ENCODE measurements around the gene RRP1B. TPM values are rescaled to one million over a fixed set of nuclear protein-coding genes. Genes with fewer than 3 reads are reported as not detected.

Gene RRP1B
- total RNA-seq, 2 donors from 2014 or later, result 17.6 to 31.5 TPM

DNA sequence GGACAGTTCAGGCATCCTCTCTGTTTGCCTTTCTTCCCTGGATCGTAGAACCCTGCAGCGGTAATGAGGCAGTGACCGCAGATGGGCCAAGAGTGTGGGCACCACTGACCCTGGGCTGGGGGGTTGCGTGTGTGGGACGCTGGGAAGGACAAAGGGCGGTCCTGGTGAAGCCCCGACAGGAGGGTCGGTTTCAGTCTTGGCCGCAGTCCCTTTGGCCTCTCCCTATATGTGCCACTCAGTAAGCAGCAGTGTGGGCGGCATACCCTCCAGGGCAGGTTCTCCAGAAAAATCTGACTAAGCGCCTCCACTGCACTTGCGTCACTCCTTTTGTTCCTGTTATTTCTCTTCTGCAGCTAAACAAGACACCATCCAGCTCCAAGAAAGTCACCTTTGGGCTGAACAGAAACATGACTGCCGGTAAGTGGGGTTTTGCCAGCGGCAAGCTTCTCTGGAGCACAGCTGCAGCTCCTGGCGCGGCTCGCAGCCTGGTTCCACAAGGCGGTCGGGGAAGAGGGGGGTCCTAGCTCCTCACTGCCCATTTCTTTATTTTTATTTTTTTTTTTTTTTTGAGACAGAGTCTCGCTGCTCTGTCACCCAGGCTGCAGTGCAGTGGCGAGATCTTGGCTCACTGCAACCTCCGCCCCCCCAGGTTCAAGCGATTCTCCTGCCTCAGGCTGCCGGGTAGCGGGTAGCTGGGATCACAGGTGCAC lies 31.9 kb downstream of the RRP1B start:
- H3K27me3 ChIP-seq (replicated peaks; ENCODE audit: insufficient read depth), result no peaks in the 10 kb centered on the region
- DNase-seq (ENCODE audit: low spot score) (no peak), ATAC-seq (ENCODE audit: insufficient number of reproducible peaks, low FRiP score, low read depth) (no peak)
- no peak overlapping the region for H3K27ac ChIP-seq
- H3K4me1 ChIP-seq (ENCODE audit: control insufficient read depth in 1 of 2, low read depth in 2 of 2), result no peaks in the 10 kb centered on the region
- H3K9me3 ChIP-seq, result no peaks in the 10 kb centered on the region
- peaks cover 50% of the 10 kb centered on the region for H3K36me3 ChIP-seq
- H3K4me3 ChIP-seq, result no peak overlapping the region
- no peak for TF ChIP-seq CTCF (IDR thresholded peaks at IDR 0.05)

DNA sequence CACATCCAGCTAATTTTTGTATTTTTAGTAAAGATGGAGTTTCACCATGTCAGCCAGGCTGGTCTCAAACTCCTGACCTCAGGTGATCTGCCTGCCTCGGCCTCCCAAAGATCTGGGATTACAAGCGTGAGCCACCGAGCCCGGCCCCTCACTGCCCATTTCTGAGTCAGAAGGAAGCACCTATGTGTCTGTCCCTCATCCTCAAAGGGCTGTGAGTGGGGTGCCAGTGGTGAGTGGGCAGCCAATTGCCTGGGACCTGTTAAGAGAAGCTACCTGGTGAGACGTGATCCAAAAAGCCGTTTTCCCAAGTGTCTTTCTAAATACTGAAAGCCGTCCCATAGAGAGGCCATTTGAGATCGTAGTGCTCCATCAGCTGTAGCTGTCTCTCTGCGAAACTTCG lies 32.4 kb downstream of the RRP1B start:
- Histone ChIP-seq H3K9me3 (no peaks in the 10 kb centered on the region), H3K4me1 (ENCODE audit: control insufficient read depth in 1 of 2, low read depth in 2 of 2) (no peaks in the 10 kb centered on the region), H3K4me3 (no peak overlapping the region), H3K27ac (no peak overlapping the region), H3K36me3 (peaks cover 45% of the 10 kb centered on the region), H3K27me3 (replicated peaks; ENCODE audit: insufficient read depth) (no peaks in the 10 kb centered on the region)
- no peak for TF ChIP-seq CTCF (IDR thresholded peaks at IDR 0.05)
- ATAC-seq (ENCODE audit: insufficient number of reproducible peaks, low FRiP score, low read depth), result no peak
- DNase-seq (ENCODE audit: low spot score), result no peak

GRCh38 chr21:43692949-43693348 lies 33.6 kb downstream of the RRP1B start:
- no peak for TF ChIP-seq CTCF (IDR thresholded peaks at IDR 0.05)
- Histone ChIP-seq H3K36me3 (peaks cover 33% of the 10 kb centered on the region), H3K27ac (no peak overlapping the region), H3K27me3 (replicated peaks; ENCODE audit: insufficient read depth) (no peaks in the 10 kb centered on the region), H3K9me3 (no peaks in the 10 kb centered on the region), H3K4me1 (ENCODE audit: control insufficient read depth in 1 of 2, low read depth in 2 of 2) (no peaks in the 10 kb centered on the region), H3K4me3 (no peak overlapping the region)
- ATAC-seq (ENCODE audit: insufficient number of reproducible peaks, low FRiP score, low read depth) (no peak), DNase-seq (ENCODE audit: low spot score) (no peak)

DNA sequence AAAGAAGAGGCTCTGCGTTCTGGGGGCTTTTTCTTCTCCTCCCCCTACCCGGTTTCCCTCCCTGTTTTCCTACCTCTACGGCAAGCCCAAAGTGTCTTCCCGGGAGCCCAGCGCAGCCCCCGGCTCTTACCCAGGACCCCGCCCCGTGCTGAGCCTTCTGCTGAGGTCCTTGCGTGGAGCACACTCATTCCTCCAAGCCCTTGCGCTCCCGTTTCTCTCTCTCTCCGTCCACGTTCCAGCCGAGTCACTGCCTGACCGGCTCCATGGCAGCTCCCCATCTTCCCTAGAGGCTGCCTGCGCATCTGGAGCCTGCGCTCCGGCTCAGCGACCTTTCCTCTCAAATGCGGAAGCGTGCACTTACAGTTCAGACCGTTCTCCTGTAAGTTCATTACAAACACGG lies 34.6 kb downstream of the RRP1B start:
- TF ChIP-seq CTCF (IDR thresholded peaks at IDR 0.05), result no peak
- Histone ChIP-seq H3K36me3 (peaks cover 28% of the 10 kb centered on the region), H3K27ac (no peak overlapping the region)

GRCh38 chr21:43694437-43695079 lies 35.2 kb downstream of the RRP1B start:
- Histone ChIP-seq H3K4me3 (no peak overlapping the region), H3K27ac (no peak overlapping the region), H3K36me3 (peaks cover 25% of the 10 kb centered on the region), H3K9me3 (no peaks in the 10 kb centered on the region), H3K4me1 (ENCODE audit: control insufficient read depth in 1 of 2, low read depth in 2 of 2) (no peaks in the 10 kb centered on the region), H3K27me3 (replicated peaks; ENCODE audit: insufficient read depth) (no peaks in the 10 kb centered on the region)
- ATAC-seq (ENCODE audit: insufficient number of reproducible peaks, low FRiP score, low read depth), result no peak
- TF ChIP-seq CTCF (IDR thresholded peaks at IDR 0.05), result no peak
- no peak for DNase-seq (ENCODE audit: low spot score)

More for the DNA sequence above, 34.6 kb downstream of the RRP1B start:
- no peaks in the 10 kb centered on the region for H3K4me1 ChIP-seq (ENCODE audit: control insufficient read depth in 1 of 2, low read depth in 2 of 2)
- no peak for ATAC-seq (ENCODE audit: insufficient number of reproducible peaks, low FRiP score, low read depth)
- H3K9me3 ChIP-seq, result no peaks in the 10 kb centered on the region
- no peaks in the 10 kb centered on the region for H3K27me3 ChIP-seq (replicated peaks; ENCODE audit: insufficient read depth)
- no peak overlapping the region for H3K4me3 ChIP-seq
- DNase-seq (ENCODE audit: low spot score), result no peak

Measured in thoracic aorta (tissue), 2 donors.